ENCODE data around the gene TSSC4. TPM values are rescaled to one million over a fixed set of nuclear protein-coding genes. Genes with fewer than 3 reads are reported as not detected.

Gene TSSC4
- total RNA-seq, 6 experiments from 2014 or later, result 17.6 to 27.0 (median 19.5) TPM

- H3K4me3 ChIP-seq, result no peak overlapping the region
- intact Hi-C loops (cut with DNase I), result no loop called here
- no peaks in the 10 kb centered on the region for H3K9me3 ChIP-seq
- H3K27ac ChIP-seq, result no peak overlapping the region
- no peaks in the 10 kb centered on the region for H3K36me3 ChIP-seq
- DNase-seq (peak; percentile 16 to 52 (median 40)), ATAC-seq (no peak)
- H3K27me3 ChIP-seq, result no peaks in the 10 kb centered on the region
- no CpG with 5 or more reads among the region's 15 CpGs for WGBS (ENCODE audit: insufficient coverage, low coverage, low lambda C conversion rate, missing lambda C conversion rate)
- TF ChIP-seq, protein P1, sequence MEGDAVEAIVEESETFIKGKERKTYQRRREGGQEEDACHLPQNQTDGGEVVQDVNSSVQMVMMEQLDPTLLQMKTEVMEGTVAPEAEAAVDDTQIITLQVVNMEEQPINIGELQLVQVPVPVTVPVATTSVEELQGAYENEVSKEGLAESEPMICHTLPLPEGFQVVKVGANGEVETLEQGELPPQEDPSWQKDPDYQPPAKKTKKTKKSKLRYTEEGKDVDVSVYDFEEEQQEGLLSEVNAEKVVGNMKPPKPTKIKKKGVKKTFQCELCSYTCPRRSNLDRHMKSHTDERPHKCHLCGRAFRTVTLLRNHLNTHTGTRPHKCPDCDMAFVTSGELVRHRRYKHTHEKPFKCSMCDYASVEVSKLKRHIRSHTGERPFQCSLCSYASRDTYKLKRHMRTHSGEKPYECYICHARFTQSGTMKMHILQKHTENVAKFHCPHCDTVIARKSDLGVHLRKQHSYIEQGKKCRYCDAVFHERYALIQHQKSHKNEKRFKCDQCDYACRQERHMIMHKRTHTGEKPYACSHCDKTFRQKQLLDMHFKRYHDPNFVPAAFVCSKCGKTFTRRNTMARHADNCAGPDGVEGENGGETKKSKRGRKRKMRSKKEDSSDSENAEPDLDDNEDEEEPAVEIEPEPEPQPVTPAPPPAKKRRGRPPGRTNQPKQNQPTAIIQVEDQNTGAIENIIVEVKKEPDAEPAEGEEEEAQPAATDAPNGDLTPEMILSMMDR (IDR thresholded peaks at IDR 0.05), result no peak
- TF ChIP-seq POLR2A (IDR thresholded peaks at IDR 0.05), result no peak
- no peaks in the 10 kb centered on the region for H3K4me1 ChIP-seq
Measured at GRCh38 chr11:2451336-2451735, 50.8 kb downstream of the TSSC4 start.

- Histone ChIP-seq H3K9me3 (no peaks in the 10 kb centered on the region), H3K27me3 (no peaks in the 10 kb centered on the region), H3K4me3 (no peak overlapping the region), H3K36me3 (no peaks in the 10 kb centered on the region), H3K4me1 (no peaks in the 10 kb centered on the region), H3K27ac (no peak overlapping the region)
- TF ChIP-seq, protein P1 (IDR thresholded peaks at IDR 0.05), result no peak
- no peak for TF ChIP-seq POLR2A (IDR thresholded peaks at IDR 0.05)
- 53% methylated on average over 3 of the region's 6 CpGs for WGBS (ENCODE audit: insufficient coverage, low coverage, low lambda C conversion rate, missing lambda C conversion rate)
- DNase-seq (peak in 1 of 3 donors; percentile 5), ATAC-seq (no peak)
- intact Hi-C loops (cut with DNase I), result no loop called here
Measured at GRCh38 chr11:2451916-2452315, 51.4 kb downstream of the TSSC4 start.

- DNase-seq (peak in 2 of 3 donors; percentile 15 to 28), ATAC-seq (no peak)
- Histone ChIP-seq H3K27me3 (no peaks in the 10 kb centered on the region), H3K4me3 (no peak overlapping the region), H3K4me1 (no peaks in the 10 kb centered on the region), H3K9me3 (no peaks in the 10 kb centered on the region), H3K27ac (no peak overlapping the region), H3K36me3 (no peaks in the 10 kb centered on the region)
- TF ChIP-seq, protein P1 (IDR thresholded peaks at IDR 0.05), result no peak
- TF ChIP-seq POLR2A (IDR thresholded peaks at IDR 0.05), result no peak
- 72% methylated on average over 12 of the region's 20 CpGs for WGBS (ENCODE audit: insufficient coverage, low coverage, low lambda C conversion rate, missing lambda C conversion rate)
- intact Hi-C loops (cut with DNase I), result no loop called here
Measured at GRCh38 chr11:2452321-2453012, 51.9 kb downstream of the TSSC4 start.

- ATAC-seq (no peak), DNase-seq (peak in 1 of 3 donors; percentile 21)
- Histone ChIP-seq H3K4me3 (no peak overlapping the region), H3K27me3 (no peaks in the 10 kb centered on the region), H3K36me3 (no peaks in the 10 kb centered on the region), H3K27ac (no peak overlapping the region), H3K9me3 (no peaks in the 10 kb centered on the region), H3K4me1 (no peaks in the 10 kb centered on the region)
- WGBS (ENCODE audit: insufficient coverage, low coverage, low lambda C conversion rate, missing lambda C conversion rate), result 80% methylated on average over 5 of the region's 5 CpGs
- TF ChIP-seq POLR2A (IDR thresholded peaks at IDR 0.05), result no peak
- TF ChIP-seq, protein P1 (IDR thresholded peaks at IDR 0.05), result no peak
- intact Hi-C loops (cut with DNase I), result no loop called here
Measured at GRCh38 chr11:2453436-2453835, 52.9 kb downstream of the TSSC4 start.

Small RNA genes within 50 kb of the gene (small RNA-seq; reads per million reads assigned to genes)
- 0 reads per million in 2 experiments for gene RF00019

Other genes starting within 250 kb of the TSSC4 start
- gene INS, start 239.5 kb upstream of the TSSC4 start, total RNA-seq, result not detected
- gene TH, start 228.9 kb upstream of the TSSC4 start, total RNA-seq, result under 1 TPM in 2 of 6 experiments, not detected in 4; 0.51 to 0.64 TPM
- under 1 TPM; 0.42 to 0.81 (median 0.64) TPM for gene ASCL2, start 130.2 kb upstream of the TSSC4 start, total RNA-seq
- under 1 TPM; 0.25 to 0.51 (median 0.39) TPM for gene C11orf21, start 98.8 kb upstream of the TSSC4 start, total RNA-seq
- 1 to 10 TPM in 1 of 6 experiments, under 1 TPM in 3, not detected in 2; 0.24 to 1.2 (median 0.63) TPM for gene TSPAN32, start 98.7 kb upstream of the TSSC4 start, total RNA-seq
- 100 to 1,000 TPM; 433 to 721 (median 528) TPM for gene CD81, start 23.4 kb upstream of the TSSC4 start, total RNA-seq
- not detected for gene TRPM5, start 43.8 kb downstream of the TSSC4 start, total RNA-seq
- gene KCNQ1, start 44.3 kb downstream of the TSSC4 start, total RNA-seq, result 1 to 10 TPM in 4 of 6 experiments, under 1 TPM in 2; 0.61 to 2.4 (median 1.8) TPM

Measured in right lobe of liver (tissue), 6 donors.